Middle frontal gyrus (tissue), 1 donor: ENCODE results near the gene TTLL6.
"Not testable (repeated sequence)": the region's sequence is repeated elsewhere in the genome, so short reads cannot be mapped to it uniquely, and the experiment has no call there.

Experiments used
- DNase-seq: peaks from one replicate; pipeline ENCODE4 v3.0.0-alpha.2; 2015; ENCODE audit warnings: low spot score; ENCODE audit errors: extremely low spot score

Gene TTLL6

GRCh38 chr17:48816774-48817590 is at the start of gene TTLL6:
Gene TTLL6 (minus strand): TSS chr17:48817229. CDS start chr17:48817072, 157 bp downstream.
- no peak for DNase-seq

DNA sequence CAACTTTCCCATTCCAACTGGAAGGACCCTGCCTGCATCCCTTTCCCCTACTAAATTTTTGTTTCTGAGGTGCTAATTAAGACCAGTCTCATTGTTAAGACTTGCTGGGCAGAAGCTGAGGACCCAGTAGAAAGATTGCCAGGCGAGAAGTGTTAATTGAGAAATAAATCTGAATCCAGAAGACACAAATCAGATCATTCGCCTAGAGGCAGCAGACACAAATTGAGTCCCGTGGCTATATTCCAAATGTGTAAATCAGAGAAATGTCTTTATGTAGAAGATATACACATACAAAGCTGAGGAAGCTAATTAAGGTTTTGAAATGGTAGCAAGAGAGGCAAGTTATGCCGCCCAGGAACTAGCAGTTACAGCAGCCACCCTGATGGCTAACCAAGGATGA is 43.4 kb upstream of the TTLL6 start:
- DNase-seq = no peak

GRCh38 chr17:48860034-48860433 is 43.0 kb upstream of the TTLL6 start:
- no peak for DNase-seq

DNA sequence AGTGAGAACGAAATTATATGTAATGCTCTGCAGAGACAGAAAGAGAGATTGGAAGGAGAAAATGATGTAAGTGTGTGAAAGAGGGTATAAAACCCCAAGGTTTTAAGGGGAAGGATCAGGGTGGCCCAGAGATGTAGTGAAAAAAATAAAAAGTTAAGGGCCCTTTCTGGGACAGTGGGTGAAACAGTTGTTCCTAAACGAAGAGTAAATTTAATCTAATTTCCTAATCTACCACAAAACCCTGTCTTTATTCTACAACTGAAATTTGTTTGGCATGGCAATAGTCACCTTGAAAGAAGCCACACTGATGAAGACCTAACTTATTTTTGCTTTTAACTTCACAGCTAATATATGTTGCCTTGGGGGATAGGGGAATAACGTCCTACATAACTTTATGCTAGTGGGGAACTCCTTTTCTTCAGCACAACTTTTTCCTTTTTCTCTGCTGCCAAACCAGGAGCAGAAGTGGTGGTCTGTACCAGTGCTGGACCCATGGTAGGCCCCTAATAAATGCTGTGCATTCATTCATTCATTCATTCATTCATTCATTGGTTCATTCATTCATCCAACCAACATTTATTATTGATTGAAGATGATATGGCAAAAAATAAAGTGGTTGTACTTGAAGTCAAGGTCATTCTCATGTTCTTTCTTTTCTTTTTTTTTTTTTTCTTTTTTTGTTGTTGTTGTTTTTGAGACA is 39.2 kb upstream of the TTLL6 start:
- DNase-seq = no peak

- no peak for DNase-seq
These were observed 37.9 kb upstream of the TTLL6 start for GRCh38 chr17:48854774-48855476.

- DNase-seq = no peak
These were observed 33.8 kb upstream of the TTLL6 start for GRCh38 chr17:48850792-48851323.

DNA sequence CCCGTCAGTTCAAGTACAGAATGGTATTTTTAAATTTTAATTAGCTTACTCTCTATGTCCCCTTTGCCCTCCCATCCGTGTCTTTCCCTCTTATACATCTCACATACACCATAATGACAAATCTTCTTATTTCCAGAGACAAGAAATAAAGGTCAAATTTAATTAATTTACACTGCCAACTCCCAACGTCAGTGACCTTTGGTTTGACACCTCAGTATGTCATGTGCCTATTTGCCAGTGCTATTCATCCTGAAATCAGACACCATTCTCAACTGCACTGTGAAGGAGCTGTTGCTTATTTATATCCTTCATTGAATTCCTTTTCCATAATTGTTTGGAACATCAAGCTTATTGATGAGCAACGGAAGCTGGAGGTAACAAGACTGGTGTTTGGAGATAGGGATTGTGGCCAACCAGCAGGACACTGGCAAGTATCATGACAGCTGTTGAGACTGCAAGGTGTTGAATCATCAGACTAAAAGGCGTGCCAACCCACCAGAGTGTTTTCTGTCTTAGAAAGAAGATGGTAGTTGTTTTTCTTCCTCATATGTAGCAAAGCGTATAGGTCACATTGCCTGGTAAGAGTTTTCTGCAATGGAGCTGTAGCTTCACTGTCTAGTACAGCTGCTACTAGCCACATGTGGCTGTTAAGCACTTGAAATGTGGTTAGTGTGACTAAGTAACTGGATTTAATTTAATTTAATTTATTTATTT is 26.3 kb upstream of the TTLL6 start:
- no peak for DNase-seq

DNA sequence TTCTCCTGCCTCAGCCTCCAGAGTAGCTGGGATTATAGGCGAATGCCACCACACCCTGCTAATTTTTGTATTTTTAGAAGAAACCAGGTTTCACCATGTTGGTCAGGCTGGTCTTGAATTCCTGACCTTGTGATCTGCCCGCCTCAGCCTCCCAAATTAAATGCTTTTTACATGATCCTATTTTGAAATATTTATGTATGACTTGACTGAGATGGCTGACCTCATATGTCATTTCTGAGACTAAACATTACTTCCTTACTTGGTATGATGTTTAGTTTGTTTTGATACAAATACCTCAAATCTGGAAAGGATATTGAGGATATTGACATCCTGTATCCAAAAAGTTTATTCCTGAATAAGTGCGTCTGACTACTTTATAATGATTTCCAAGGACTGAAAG is 25.7 kb upstream of the TTLL6 start:
- no peak for DNase-seq

DNA sequence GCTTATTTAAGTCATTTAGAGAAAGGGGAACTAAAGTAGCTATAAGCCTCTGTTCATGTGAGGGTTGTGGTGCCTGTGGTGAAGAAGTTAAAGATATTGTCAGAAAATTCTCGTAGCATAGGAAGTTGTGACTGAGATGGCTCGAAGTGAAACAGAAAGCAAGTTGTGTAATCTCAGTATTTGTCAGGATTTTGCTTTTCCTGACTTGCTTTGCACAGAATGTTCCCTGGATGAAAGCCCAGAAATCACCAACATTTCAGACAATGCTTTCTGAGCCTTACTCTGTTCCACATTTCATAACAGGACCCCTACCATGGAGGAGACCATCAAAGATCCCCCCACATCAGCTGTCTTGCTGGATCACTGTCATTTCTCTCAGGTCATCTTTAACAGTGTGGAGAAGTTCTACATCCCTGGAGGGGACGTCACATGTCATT is 24.4 kb upstream of the TTLL6 start:
- peak; percentile 56 for DNase-seq

GRCh38 chr17:48840441-48840840 is 23.4 kb upstream of the TTLL6 start:
- no peak for DNase-seq

DNA sequence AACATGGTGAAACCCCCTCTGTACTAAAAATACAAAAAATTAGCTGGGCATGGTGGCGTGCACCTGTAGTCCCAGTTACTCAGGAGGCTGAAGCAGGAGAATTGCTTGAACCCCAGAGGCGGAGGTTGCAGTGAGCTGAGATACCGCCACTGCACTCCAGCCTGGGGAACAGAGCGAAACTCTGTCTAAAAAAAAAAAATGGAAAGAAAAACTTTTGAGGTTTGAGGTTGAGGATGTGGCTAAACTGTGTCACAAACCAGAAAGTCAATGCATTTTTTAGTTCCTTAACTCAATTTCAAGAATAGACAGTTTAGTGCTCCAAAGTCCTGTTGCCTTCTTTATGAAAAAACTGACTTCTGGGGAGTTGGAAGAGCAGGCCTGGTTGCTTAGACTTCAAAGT is 20.4 kb upstream of the TTLL6 start:
- DNase-seq = not testable (repeated sequence)

- DNase-seq = no peak
These were observed 18.9 kb upstream of the TTLL6 start for GRCh38 chr17:48835971-48836370.

DNA sequence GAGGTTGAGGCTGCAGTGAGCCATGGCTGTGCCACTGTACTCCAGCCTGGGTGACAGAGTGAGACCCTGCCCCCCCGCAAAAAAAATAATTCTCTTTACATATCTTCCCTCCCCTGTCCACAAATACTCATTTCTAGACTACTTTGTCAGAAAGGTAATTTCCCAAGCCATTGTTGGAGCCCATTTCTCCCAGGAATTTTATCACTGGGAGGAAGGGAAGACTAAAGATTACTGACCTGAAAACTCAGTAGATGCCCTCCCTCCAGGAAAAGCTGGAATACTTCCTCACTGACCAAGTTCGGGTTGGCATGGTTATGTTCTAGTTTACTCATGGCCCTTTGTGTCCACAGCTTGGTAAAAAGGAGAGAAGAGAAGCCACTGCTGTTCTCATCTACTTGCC is 17.9 kb upstream of the TTLL6 start:
- no peak for DNase-seq

DNA sequence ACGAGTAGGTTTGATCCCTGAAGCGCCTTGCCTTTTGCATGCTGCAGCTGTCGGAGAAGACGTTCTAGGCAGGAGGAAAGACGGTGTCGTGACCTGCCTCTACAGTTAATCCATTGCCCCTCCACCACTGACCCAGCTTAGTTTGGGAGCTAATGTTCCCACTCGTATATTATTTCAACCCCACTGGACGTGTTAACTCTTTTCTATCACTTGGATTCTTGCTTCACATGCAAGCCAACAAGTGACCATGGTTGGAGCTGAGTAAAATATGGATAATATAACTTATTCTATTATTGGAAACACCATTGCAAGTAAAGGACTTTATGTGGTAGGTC is 14.5 kb upstream of the TTLL6 start:
- no peak for DNase-seq

GRCh38 chr17:48830840-48831548 is 14.0 kb upstream of the TTLL6 start, which contains the start of gene CALCOCO2:
Gene CALCOCO2 (plus strand): TSS chr17:48831035. CDS start chr17:48841708, 10,673 bp downstream.
- peak; percentile 96 for DNase-seq

DNA sequence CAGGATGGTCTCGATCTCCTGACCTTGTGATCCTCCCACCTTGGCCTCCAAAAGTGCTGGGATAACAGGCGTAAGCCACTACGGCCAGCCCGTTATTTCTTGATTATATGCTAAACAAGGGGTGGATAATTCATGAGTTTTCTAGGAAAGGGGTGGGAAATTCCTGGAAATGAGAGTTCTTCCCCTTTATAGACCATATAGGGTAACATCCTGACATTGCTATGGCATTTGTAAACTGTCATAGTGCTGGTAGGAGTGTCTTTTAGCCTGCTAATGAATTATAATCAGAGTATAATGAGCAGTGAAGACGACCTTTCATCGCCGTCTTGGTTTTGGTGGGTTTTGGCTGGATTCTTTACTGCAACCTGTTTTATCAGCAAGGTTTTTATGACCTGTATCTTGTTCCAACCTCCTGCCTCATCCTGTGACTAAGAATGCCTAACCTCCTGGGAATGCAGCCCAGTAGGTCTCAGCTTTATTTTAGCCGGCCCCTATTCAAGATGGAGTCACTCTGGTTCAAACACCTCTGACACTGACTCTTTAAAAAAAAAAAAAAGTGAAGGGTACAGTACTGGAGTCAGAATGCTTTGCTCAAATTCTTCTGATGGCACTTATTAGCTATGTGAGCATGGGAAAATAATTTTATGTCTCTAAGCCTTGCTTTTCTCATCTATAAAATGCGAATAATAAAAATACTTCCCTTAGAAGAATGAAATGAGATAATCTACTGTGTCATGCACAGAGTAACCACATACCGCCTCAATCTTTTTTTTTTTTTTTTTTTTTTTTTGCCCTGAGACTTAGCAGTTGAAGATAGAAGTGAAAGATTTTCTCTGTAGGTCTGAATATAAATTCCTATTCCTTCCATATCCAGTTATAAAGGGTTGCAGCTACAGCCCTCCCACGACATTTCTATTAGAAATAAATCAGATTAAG is 8.7 kb upstream of the TTLL6 start:
- no peak for DNase-seq

- not testable (repeated sequence) for DNase-seq
These were observed 3.9 kb upstream of the TTLL6 start for GRCh38 chr17:48820936-48821335.

DNA sequence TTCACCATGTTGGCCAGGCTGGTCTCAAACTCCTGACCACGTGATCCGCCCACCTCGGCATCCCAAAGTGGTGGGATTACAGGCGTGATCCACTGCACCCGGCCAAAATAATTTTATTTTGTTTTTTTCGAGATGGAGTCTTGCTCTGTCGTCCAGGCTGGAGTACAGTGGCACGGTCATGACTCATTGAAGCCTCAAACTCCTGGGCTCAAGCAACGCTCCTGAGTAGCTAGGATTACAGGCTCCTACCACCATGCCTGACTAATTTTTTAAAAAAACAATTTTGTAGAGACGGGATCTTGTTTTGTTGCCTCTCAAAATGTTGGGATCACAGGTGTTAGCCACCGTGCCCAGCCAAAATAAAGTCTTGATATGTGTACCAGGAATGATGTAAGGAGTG is 2.4 kb upstream of the TTLL6 start:
- DNase-seq = no peak

DNA sequence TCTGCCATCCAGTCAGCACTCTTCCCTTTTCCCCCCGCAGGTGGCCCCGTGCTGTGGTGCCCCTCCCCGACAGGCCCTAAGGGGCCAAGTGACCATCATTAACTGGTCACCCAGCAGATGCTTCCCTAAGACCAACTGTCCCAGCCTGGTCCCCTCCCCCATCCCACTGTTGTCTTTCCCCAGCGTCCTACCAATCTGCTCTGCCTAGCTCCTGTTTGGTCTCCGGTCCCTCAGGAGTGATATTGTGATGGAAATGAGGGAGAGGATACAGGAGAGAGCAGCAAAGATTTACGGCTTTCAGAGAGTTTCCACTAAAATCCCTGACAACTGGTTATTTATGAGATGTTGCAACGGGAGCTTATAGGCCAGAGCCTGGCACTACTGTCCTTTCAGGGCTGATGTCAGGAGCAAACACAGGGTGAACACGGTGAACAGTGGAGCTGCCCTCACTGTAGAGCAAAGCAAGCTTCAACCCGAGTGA is 1.4 kb upstream of the TTLL6 start:
- no peak for DNase-seq
